ENCODE data around the gene DCC.

DCC gene

GRCh38 chr18:52422985-52423601 is 83.1 kb downstream of the DCC start:
- no peak for DNase-seq (ENCODE audit: low read depth)

DNA sequence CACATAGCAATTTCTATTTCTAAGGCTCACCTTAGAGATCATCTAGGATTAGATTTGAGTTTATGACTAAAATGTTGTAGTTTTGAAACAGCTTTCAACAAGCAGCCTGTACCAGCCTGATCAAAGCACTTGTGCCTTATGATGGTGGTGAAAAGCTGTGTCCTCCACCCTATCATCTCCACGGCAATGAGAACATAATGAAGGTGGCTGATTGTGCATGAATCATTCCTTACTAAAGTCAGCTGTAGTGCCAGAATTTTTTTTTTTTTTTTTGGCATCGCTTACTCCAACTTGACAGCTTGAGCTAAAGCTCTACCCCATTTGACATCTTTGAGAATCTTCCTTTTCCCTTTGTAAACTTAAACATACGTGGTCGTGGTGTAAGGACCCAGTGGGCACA is 86.0 kb downstream of the DCC start:
- no peak for DNase-seq (ENCODE audit: low read depth)

GRCh38 chr18:52426462-52426861 is 86.5 kb downstream of the DCC start:
- DNase-seq (ENCODE audit: low read depth), result no peak

DNA sequence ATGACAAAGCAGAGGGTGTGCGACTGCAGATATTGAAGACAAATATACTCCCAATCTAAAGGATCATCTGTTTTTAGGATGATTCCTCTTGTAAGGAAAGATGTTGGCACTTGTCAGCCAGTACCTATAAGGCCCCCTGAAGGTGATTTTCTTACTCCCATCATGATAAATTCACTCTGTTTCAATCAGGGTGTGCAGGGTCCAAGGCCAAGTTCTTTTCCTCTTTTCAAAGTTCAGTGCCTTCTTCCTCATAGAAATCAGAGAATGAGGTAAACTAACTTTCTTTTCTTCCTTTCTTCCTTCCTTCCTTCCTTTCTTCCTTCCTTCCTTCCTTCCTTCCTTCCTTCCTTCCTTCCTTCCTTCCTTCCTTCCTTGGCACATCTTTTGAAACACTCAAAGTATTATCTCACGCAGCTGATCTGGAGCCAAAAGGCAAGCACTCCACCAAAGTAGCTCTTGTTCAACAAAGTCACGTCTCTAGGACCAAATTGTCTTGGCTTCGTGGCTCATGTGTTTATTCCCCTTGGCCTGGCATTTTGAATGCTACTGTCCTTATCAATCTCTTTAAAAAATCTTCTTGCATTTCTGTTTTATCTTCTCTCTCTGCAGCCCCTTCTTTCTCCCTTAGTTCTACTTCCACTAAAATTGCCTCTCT is 87.7 kb downstream of the DCC start:
- no peak for DNase-seq (ENCODE audit: low read depth)

DNA sequence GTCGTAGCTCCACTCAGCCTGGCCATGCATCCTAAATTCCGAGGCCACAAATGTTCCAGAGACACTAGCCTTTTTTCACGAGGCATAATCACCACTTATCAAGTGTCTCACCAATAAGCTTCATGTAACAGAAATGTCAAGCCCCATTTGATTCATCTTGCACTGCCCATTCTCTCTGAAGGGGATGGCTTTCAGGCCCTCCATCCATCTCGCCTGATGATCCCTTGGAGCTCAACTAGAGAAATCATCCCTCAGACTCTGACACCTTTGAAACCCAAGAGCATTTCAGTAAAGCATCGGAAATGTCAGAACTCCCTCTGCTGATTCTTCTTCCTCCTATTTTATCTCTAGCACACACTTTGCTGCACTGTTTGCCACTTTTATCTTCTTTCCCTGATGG is 91.7 kb downstream of the DCC start:
- DNase-seq (ENCODE audit: low read depth), result no peak

DNA sequence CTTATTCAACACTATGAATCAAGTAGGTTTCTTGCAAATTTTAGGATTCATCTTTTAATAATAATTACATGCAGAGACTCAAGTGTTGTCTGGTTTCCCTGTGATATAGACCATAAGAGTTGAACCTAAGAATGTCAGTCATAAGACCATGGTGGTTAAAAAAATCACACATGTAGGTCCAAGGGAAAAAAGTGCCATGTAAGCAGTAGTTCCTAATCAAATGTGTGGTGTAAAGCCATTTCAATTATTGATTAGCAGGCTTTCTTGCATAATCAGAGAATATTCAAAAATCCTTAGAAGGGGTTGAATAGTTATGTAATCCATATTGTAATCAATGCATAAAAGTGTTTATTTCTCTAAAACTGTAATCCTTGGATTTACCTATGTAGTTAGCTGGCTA is 93.8 kb downstream of the DCC start:
- no peak for DNase-seq (ENCODE audit: low read depth)

- no peak for DNase-seq (ENCODE audit: low read depth)
These were observed 95.3 kb downstream of the DCC start for GRCh38 chr18:52435301-52435700.

GRCh38 chr18:52437161-52437560 is 97.2 kb downstream of the DCC start:
- no peak for DNase-seq (ENCODE audit: low read depth)

DNA sequence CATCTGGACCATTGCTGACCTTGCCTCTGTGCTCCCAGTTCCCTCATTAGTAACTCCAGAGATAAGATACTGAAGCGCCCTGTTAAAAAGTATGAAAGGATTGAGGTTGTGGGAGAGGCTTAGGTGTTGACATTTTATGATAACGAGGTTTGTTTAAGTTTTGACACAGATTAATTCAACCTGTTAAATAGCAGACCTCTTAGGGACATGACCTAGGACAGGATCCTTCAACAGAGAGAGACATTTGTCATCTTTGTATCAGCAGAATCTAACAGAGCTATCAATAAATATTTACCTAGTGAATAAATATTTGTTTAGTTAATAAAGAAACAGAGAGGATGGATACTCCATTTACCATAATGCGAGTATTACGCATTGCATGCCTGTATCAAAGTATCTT is 99.5 kb downstream of the DCC start:
- DNase-seq (ENCODE audit: low read depth), result no peak

- no peak for DNase-seq (ENCODE audit: low read depth)
These were observed 101.8 kb downstream of the DCC start for GRCh38 chr18:52441794-52442193.

- DNase-seq (ENCODE audit: low read depth), result no peak
These were observed 102.7 kb downstream of the DCC start for GRCh38 chr18:52442686-52443085.

DNA sequence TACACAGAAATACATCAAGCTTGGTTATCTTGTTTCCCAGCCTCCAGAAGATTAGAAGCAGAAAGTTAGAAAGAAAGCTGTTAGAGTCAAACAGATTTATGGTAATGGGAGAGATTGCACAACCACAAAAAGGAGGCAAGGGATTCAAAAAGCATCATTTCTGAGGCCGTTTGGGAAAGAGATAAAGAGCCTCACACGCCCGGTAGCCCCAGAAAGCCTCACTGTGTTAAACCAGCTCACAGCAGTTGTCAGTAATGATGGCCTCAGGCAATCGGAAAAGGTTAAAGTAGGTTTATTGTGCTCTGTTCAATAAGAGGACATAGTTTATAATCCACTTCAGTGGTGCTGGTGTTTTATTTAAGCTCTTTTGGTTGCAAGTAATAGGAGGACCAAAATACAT is 111.3 kb downstream of the DCC start:
- no peak for DNase-seq (ENCODE audit: low read depth)

GRCh38 chr18:52451851-52452250 is 111.9 kb downstream of the DCC start:
- no peak for DNase-seq (ENCODE audit: low read depth)

DNA sequence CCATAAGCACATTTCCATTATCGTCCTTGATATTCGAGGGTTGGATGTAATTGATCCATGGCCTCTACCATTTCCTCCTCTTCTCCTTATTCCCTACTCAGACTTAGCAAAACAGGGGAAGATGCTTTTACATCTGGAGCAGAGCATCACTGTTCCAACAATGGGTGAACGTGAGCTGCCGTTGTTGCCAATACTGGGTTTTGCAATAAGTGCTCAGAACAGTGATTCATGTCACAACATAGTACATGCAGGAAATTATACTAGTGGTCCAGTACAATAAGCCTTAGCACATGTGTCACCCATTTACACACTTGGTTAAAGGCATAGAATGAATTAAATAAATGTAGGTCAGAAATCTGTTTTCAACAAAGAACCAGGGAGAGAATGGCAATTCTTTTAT is 112.4 kb downstream of the DCC start:
- DNase-seq (ENCODE audit: low read depth), result no peak

DNA sequence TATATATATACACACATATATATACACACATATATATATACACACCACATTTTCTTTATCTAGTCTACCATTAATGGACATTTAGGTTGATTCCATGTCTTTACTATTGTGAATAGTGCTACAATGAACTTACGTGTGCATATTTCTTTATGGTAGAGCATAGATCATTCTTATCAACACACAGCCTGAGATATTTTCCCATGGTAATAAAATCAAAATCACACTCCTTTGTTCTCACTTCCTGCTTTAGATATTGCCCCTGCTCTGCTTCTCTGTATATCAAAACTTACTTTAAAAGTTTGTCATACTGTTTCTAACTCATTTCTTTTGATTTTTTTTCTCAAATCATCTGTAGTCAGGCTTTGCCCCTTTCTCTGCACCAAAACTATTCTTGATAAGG is 119.9 kb downstream of the DCC start:
- no peak for DNase-seq (ENCODE audit: low read depth)

- DNase-seq (ENCODE audit: low read depth), result no peak
These were observed 122.9 kb downstream of the DCC start for GRCh38 chr18:52462853-52463252.

GRCh38 chr18:52465391-52465790 is 125.4 kb downstream of the DCC start:
- DNase-seq (ENCODE audit: low read depth), result no peak

DNA sequence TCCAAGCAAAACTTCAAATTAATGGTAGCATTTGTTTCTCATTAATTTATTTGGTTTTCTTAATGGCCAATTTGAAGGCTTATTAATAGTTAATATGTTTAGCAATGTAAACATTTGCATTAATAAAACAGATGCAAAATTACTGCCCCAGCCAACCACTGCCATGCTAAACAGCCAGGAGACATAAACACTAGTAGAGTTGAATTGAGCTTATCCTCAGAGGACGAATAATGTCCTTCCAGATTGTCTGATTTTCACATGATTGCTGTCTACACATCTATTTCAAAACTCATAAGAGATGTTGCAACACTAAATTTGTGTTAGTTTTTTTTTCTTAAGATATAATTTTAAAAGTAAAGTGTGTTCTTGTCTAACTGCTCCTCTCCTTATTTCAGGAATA is 128.5 kb downstream of the DCC start:
- DNase-seq (ENCODE audit: low read depth), result no peak

DNA sequence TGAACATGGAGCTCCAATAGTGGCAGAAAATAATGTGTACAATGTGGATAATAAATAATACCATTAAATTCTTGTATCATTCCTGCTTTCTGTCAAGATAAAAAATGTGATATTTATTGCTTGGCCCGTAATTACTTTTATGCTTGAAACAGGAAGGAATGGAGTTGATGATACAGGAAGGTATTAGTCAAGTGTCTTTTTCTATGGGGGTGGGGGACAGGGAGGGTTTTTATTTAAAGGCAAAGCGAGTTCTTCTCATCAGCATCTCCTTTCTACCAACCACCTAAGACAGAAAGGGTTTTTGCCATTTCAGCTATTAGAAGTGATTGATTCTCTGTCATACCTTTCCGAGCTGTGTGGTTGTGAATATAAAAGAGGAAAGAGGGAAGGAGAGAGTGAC is 135.3 kb downstream of the DCC start:
- no peak for DNase-seq (ENCODE audit: low read depth)

GRCh38 chr18:52481116-52481515 is 141.1 kb downstream of the DCC start:
- DNase-seq (ENCODE audit: low read depth), result no peak

GRCh38 chr18:52484977-52485376 is 145.0 kb downstream of the DCC start:
- no peak for DNase-seq (ENCODE audit: low read depth)

DNA sequence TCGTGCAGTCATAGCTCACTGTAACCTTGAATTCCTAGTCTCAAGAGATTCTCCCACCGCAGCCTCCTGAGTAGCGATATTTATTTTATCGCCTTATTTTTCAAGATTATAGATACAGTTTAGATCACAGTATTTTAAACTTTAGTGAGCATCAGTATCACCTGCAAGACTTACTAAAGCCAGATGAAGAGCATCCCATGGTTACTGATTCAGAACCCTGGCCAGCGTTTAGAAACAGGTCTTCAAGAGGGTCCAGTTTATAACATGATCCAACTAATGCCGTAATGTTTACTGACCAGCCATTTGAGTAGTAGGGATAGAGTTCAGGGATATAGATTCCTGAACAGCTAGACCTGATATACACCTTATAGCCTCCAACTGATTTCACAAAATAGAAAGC is 146.1 kb downstream of the DCC start:
- no peak for DNase-seq (ENCODE audit: low read depth)

GRCh38 chr18:52489396-52490306 is 149.7 kb downstream of the DCC start:
- DNase-seq (ENCODE audit: low read depth), result no peak

All from iris pigment epithelial cell (primary cell).